Measurements from ENCODE around the gene KREMEN1. TPM values are rescaled to one million over a fixed set of nuclear protein-coding genes. Genes with fewer than 3 reads are reported as not detected.

The KREMEN1 gene
- total and polyA plus RNA-seq, 9 of the 15 experiments (the other 6 are each of a cell fraction or from before 2014, with no cell fraction given), result 0.69 to 11.5 (median 4.3) TPM

- ChIA-PET CTCF (ENCODE audit: low intra/inter-chr PET ratio) (no interaction called here), POLR2A (no interaction called here)
- FAIRE-seq (no peak), DNase-seq (ENCODE audit: extremely low read depth in 1 of 4, low spot score in 3 of 4) (no peak), ATAC-seq (no peak)
- in situ Hi-C loops (cut with MboI) (no loop called here), intact Hi-C loops (cut with micrococcal nuclease) (no loop called here)
- Histone ChIP-seq H2AFZ (ENCODE audit: low read depth, low read length) (no peak overlapping the region), H3K27me3 (ENCODE audit: control insufficient read depth in 2 of 2, insufficient read depth in 2 of 2, low read length in 2 of 2) (no peaks in the 10 kb centered on the region), H4K20me1 (replicated peaks; ENCODE audit: control insufficient read depth, insufficient read depth, low read length) (no peaks in the 10 kb centered on the region), H3K4me2 (ENCODE audit: insufficient read depth, low read length) (no peak overlapping the region), H3K4me1 (replicated peaks in 1 of 2; ENCODE audit: control insufficient read depth in 2 of 2, insufficient read depth in 2 of 2, low read length in 2 of 2) (peaks cover 54 to 62% of the 10 kb centered on the region in 2 experiments), H3K79me2 (ENCODE audit: control insufficient read depth, insufficient read depth, low read length) (peaks cover 1% of the 10 kb centered on the region; the same call in 1 of the 3 replicates), H3K9ac (ENCODE audit: insufficient read depth in 1 of 2, low read depth in 2 of 2, low read length in 2 of 2) (0 out of 4 replicates have a peak overlapping the region, but pooled peaks of 1 of the 2 experiments have one; percentile 14), H3K9me3 (replicated peaks; ENCODE audit: control insufficient read depth, insufficient read depth, low read depth, low read length) (no peaks in the 10 kb centered on the region), H3K27ac (ENCODE audit: extremely low read depth, low read depth, low read length) (no peak overlapping the region), H3K36me3 (ENCODE audit: control insufficient read depth, insufficient read depth, low read length) (no peaks in the 10 kb centered on the region), H3K4me3 (no peak overlapping the region), H3K9me1 (ENCODE audit: control insufficient read depth, insufficient read depth, low read length) (no peaks in the 10 kb centered on the region)
- BruUV-seq (replicated peaks), result no TSS peak
- TF ChIP-seq GATAD2B (IDR thresholded peaks at IDR 0.05; ENCODE audit: borderline replicate concordance), result no peak
- no peak for TF ChIP-seq EWSR1 (IDR thresholded peaks at IDR 0.05; ENCODE audit: borderline replicate concordance, low read depth, partially characterized antibody)
- no peak for TF ChIP-seq NR2F6 (CRISPR knock-in tag; IDR thresholded peaks at IDR 0.05)
- no peak for TF ChIP-seq HINFP (tag; conservative IDR thresholded peaks at IDR 0.05; ENCODE audit: low read depth)
- WGBS (ENCODE audit: insufficient coverage, low coverage, missing lambda C conversion rate), result 68% methylated on average over 5 of the region's 8 CpGs
These were observed 127.0 kb downstream of the KREMEN1 start for GRCh38 chr22:29199702-29200400.
